Measurements from ENCODE around the gene PBLD. TPM values are rescaled to one million over a fixed set of nuclear protein-coding genes. Genes with fewer than 3 reads are reported as not detected.

Gene PBLD
- total RNA-seq, 1 experiment from 2014 or later = 3.5 TPM

GRCh38 chr10:68242051-68242450 is 90.7 kb downstream of the PBLD start:
- H3K79me1 ChIP-seq (ENCODE audit: insufficient read depth, low read depth, low read length, poor library complexity, severe bottlenecking) = no peaks in the 10 kb centered on the region
- no peak overlapping the region for H4K8ac ChIP-seq (replicated peaks; ENCODE audit: insufficient read length, low read depth, low read length)
- no peak overlapping the region for H3K4ac ChIP-seq (ENCODE audit: low read depth, low read length)
- no peak overlapping the region for H4K5ac ChIP-seq (ENCODE audit: insufficient read length, low read depth, low read length)
- H3K4me2 ChIP-seq (ENCODE audit: insufficient read depth, insufficient read length, low read length) = no peak overlapping the region
- H2BK20ac ChIP-seq (ENCODE audit: low read depth, low read length, poor library complexity, severe bottlenecking) = no peak overlapping the region
- H3K27ac ChIP-seq (ENCODE audit: insufficient read length, low read depth, low read length) = no peak overlapping the region
- no peak overlapping the region for H2BK120ac ChIP-seq (ENCODE audit: low read depth, low read length, poor library complexity, severe bottlenecking)
- H4K91ac ChIP-seq (ENCODE audit: insufficient read length, low read depth, low read length) = no peak overlapping the region
- H2AFZ ChIP-seq (ENCODE audit: low read length) = no peak overlapping the region
- no peak overlapping the region for H2AK5ac ChIP-seq (ENCODE audit: insufficient read length, low read length)
- no peaks in the 10 kb centered on the region for H3K36me3 Mint-ChIP-seq (ENCODE audit: insufficient read depth in 1 of 3, low read depth in 3 of 3)
- H3K9me3 ChIP-seq (ENCODE audit: control insufficient read depth, low read depth, low read length) = no peaks in the 10 kb centered on the region
- H3K4me1 ChIP-seq (ENCODE audit: insufficient read depth, low read length) = no peaks in the 10 kb centered on the region
- no peak overlapping the region for H3K23ac ChIP-seq (ENCODE audit: insufficient read length, low read depth, low read length)
- H3K27me3 Mint-ChIP-seq (ENCODE audit: low read depth) = peaks cover under 1% of the 10 kb centered on the region; the same call in 1 of the 2 replicates
- no peaks in the 10 kb centered on the region for H3K23me2 ChIP-seq (ENCODE audit: insufficient read length, low read depth, low read length, poor library complexity, severe bottlenecking)
- no peak for TF ChIP-seq CTCF (conservative IDR thresholded peaks at IDR 0.05)
- H4K20me1 ChIP-seq (ENCODE audit: control insufficient read depth, insufficient read depth, insufficient read length) = no peaks in the 10 kb centered on the region
- no peak overlapping the region for H3K14ac ChIP-seq (ENCODE audit: insufficient read depth, low read length)
- H2BK15ac ChIP-seq (ENCODE audit: low read depth, low read length) = no peak overlapping the region
- no peak for DNase-seq
- no peaks in the 10 kb centered on the region for H3K27me3 ChIP-seq (ENCODE audit: insufficient read depth, low read length)
- no peak overlapping the region for H3K27ac Mint-ChIP-seq
- no peaks in the 10 kb centered on the region for H3K4me1 Mint-ChIP-seq
- H3K9ac ChIP-seq (ENCODE audit: extremely low read depth, insufficient read length, low read length) = no peak overlapping the region
- no peak overlapping the region for H2BK12ac ChIP-seq (ENCODE audit: insufficient read length, low read depth, low read length)
- no peak overlapping the region for H3K56ac ChIP-seq (ENCODE audit: insufficient read length, low read depth, low read length)
- WGBS (ENCODE audit: extremely low coverage, insufficient read length, low lambda C conversion rate) = no CpG with 5 or more reads among the region's 2 CpGs
- no peak overlapping the region for H3K18ac ChIP-seq (ENCODE audit: insufficient read length, low read depth, low read length)
- no peaks in the 10 kb centered on the region for H3K79me2 ChIP-seq (ENCODE audit: insufficient read depth, low read length)
- H3T11ph ChIP-seq (ENCODE audit: low read length) = no peak overlapping the region
- no peak overlapping the region for H2BK5ac ChIP-seq (ENCODE audit: insufficient read length, low read length)
- H3K9me3 Mint-ChIP-seq = no peaks in the 10 kb centered on the region
- H3K4me3 Mint-ChIP-seq = no peak overlapping the region
